ENCODE data around the gene RAP2A.

RAP2A gene

DNA sequence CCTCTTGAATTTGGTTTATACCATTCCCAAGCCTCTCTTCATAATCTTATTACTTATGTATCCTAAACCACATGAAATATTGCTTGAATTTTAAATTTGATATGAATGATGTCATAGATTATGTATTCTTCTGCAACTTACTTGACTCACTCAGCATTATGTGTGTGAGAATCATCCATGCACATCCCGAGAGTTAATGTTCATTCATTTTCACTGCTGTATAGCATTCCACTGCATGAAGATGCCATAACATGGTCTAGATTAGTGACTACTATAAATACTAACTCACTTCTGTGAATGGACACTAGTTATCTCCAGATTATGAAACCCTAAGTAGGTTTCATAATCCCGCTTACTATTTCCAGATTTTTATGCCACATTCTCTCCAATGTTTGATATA, 25.0 kb upstream of the RAP2A start:
- Mint-ChIP-seq H3K4me1 (no peaks in the 10 kb centered on the region), H3K9me3 (no peaks in the 10 kb centered on the region), H3K4me3 (no peak overlapping the region), H3K36me3 (ENCODE audit: low read depth) (no peaks in the 10 kb centered on the region), H3K27me3 (ENCODE audit: low read depth) (no peaks in the 10 kb centered on the region), H3K27ac (no peak overlapping the region)
- TF ChIP-seq, protein P1, sequence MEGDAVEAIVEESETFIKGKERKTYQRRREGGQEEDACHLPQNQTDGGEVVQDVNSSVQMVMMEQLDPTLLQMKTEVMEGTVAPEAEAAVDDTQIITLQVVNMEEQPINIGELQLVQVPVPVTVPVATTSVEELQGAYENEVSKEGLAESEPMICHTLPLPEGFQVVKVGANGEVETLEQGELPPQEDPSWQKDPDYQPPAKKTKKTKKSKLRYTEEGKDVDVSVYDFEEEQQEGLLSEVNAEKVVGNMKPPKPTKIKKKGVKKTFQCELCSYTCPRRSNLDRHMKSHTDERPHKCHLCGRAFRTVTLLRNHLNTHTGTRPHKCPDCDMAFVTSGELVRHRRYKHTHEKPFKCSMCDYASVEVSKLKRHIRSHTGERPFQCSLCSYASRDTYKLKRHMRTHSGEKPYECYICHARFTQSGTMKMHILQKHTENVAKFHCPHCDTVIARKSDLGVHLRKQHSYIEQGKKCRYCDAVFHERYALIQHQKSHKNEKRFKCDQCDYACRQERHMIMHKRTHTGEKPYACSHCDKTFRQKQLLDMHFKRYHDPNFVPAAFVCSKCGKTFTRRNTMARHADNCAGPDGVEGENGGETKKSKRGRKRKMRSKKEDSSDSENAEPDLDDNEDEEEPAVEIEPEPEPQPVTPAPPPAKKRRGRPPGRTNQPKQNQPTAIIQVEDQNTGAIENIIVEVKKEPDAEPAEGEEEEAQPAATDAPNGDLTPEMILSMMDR (IDR thresholded peaks at IDR 0.05; ENCODE audit: unreplicated experiment in 3 of 3): no peak

DNA sequence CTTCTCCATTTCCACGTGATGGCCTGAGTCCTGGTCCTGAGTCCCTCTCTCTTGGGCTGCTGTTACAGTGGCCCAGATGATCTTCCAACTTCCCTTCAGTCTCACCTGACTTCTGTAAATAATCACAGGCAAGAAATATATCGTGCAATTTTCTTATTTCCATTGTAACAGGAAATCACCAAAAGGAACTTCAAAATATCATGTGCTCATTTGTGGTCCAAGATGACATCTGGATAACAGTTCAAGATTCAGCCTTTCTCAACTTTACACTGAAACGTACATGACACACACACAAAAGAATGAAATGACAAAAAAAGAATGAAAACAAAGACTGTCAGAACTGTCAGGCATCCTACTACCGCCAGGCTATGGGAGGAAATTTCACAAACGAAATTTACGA, 22.0 kb upstream of the RAP2A start:
- Mint-ChIP-seq H3K36me3 (ENCODE audit: low read depth) (no peaks in the 10 kb centered on the region), H3K27me3 (ENCODE audit: low read depth) (no peaks in the 10 kb centered on the region), H3K27ac (no peak overlapping the region), H3K4me3 (no peak overlapping the region), H3K4me1 (no peaks in the 10 kb centered on the region), H3K9me3 (no peaks in the 10 kb centered on the region)
- TF ChIP-seq, protein P1 (IDR thresholded peaks at IDR 0.05; ENCODE audit: unreplicated experiment in 3 of 3): no peak

DNA sequence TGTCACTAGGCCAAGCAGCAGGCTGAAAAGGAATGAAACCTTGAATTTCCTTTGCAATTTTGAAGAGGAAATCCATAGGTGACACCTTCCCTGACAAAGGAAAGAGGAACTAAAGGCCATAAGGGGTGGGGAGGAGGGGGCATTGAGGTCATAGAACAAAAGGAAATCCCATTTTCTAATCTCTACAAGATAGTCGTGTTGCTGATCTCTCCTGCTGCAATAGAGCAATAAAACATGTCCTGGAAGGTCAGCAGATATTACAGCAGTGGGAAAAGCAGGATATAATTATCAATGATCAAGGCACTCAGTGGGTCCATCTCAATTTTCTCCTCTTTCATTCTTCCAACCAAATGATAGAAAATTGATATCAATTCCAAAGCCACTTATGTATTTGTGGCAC, 20.3 kb upstream of the RAP2A start:
- no peaks in the 10 kb centered on the region for H3K36me3 Mint-ChIP-seq (ENCODE audit: low read depth)
- no peaks in the 10 kb centered on the region for H3K4me1 Mint-ChIP-seq
- no peak overlapping the region for H3K27ac Mint-ChIP-seq
- no peak overlapping the region for H3K4me3 Mint-ChIP-seq
- no peaks in the 10 kb centered on the region for H3K9me3 Mint-ChIP-seq
- TF ChIP-seq, protein P1 (IDR thresholded peaks at IDR 0.05; ENCODE audit: unreplicated experiment in 3 of 3): no peak
- H3K27me3 Mint-ChIP-seq (ENCODE audit: low read depth): no peaks in the 10 kb centered on the region

DNA sequence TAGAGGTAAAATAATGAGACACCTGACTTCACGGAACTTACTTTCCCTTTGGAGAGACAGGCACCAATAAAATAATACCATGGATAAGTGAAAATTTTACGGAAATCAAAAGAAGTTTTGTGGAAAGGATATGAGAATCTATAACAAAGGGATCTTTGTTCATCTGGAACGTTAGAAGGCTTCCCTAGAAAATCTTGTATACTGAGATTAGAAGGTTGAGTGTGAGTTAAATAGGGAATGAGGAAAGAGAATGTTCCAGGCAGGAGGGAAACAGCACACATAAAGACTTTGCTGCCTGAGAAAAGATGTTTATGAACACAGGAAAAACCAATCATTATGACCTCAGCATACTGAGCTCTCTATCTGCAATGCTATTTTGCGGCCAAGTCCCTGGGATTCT, 19.6 kb upstream of the RAP2A start:
- H3K4me1 Mint-ChIP-seq: no peaks in the 10 kb centered on the region
- no peaks in the 10 kb centered on the region for H3K36me3 Mint-ChIP-seq (ENCODE audit: low read depth)
- H3K27me3 Mint-ChIP-seq (ENCODE audit: low read depth): no peaks in the 10 kb centered on the region
- no peak overlapping the region for H3K27ac Mint-ChIP-seq
- TF ChIP-seq, protein P1 (IDR thresholded peaks at IDR 0.05; ENCODE audit: unreplicated experiment in 3 of 3): no peak
- H3K4me3 Mint-ChIP-seq: no peak overlapping the region
- H3K9me3 Mint-ChIP-seq: no peaks in the 10 kb centered on the region

DNA sequence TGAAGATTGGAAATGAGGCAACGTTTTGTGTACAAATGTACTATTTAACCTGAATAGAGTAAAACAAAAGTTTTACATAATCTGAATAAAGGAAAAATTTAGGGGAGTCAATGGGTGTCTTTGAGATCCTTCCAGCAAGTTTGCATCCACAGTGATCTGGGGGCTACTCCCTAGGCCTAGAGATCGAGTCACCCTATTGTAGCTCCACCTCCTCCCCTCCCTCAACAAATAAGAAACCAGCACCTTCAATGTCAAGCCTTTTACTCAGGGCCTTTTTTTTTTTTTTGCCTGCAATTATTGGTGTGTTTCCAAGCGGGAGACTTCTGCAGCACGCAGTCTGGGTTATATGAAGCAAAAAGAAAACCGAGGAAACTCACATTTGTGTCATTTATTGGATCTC, 16.3 kb upstream of the RAP2A start:
- no peaks in the 10 kb centered on the region for H3K9me3 Mint-ChIP-seq
- H3K4me3 Mint-ChIP-seq: no peak overlapping the region
- no peaks in the 10 kb centered on the region for H3K36me3 Mint-ChIP-seq (ENCODE audit: low read depth)
- H3K4me1 Mint-ChIP-seq: no peaks in the 10 kb centered on the region
- H3K27me3 Mint-ChIP-seq (ENCODE audit: low read depth): no peaks in the 10 kb centered on the region
- TF ChIP-seq, protein P1 (IDR thresholded peaks at IDR 0.05; ENCODE audit: unreplicated experiment in 3 of 3): no peak
- no peak overlapping the region for H3K27ac Mint-ChIP-seq

DNA sequence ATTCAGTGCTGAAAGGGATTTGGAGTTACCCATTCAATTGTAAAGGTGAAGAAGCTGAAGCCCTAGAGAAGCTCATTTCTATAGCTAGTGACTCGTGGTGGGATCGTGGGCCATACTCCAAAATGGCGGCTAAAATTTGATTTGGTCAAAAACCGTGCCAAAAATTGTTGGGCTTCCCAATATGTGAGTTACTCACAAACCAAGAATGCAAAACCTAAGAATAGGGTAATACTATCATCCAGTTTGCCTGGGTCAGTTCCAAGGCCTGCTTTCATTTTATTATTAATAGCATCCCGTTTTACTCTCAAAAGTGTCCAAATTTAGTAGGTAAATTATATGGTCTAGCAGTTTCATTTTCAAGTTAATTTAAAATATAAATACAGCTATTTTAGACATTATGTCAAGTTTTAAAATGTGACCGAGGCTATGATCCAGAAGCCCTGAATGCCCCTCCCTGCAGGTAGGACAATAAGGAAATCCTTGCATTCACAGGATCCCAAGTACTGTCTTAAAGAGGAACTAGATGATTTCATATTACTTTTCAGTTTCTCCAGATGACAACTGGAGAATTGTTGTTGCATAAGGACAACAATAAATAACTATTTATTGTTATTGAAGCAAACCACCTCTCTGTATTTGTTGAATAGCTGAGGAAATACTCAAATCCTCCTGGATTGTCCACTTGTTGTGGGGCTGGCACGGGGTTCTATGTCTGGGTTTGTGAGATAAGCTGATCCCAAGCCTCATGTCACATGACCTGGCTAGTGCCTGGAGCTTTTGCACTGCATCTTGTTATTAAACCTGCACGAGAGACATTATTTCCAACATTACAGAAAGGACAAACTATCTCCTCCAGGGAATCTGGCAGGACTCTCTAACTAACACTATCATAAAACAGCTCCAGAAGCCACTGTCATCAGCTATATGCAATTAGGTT, 11.6 kb upstream of the RAP2A start:
- Mint-ChIP-seq H3K27ac (no peak overlapping the region), H3K4me1 (no peaks in the 10 kb centered on the region), H3K27me3 (ENCODE audit: low read depth) (no peaks in the 10 kb centered on the region), H3K4me3 (no peak overlapping the region), H3K9me3 (no peaks in the 10 kb centered on the region), H3K36me3 (ENCODE audit: low read depth) (no peaks in the 10 kb centered on the region)
- TF ChIP-seq, protein P1 (IDR thresholded peaks at IDR 0.05; ENCODE audit: unreplicated experiment in 3 of 3): no peak

Measured in nephron (organoid).